Hematopoietic multipotent progenitor cell treated with erythropoietin and hydrocortisone succinate and interleukin-3 and kit ligand, for 15 days (in vitro differentiated cells): ENCODE results near the gene AKR1C4.
"Not testable (repeated sequence)": the region's sequence is repeated elsewhere in the genome, so short reads cannot be mapped to it uniquely, and the experiment has no call there.

ENCODE experiments used
- DNase-seq: peaks from one replicate; pipeline ENCODE4 v3.0.0-alpha.2; 2015; ENCODE audit warnings: low spot score

The AKR1C4 gene

GRCh38 chr10:5196702-5197113 lies at the start of gene AKR1C4:
AKR1C4 (plus strand) TSS chr10:5196837; CDS start chr10:5196868, 31 bp downstream.
- DNase-seq: no peak

- no peak for DNase-seq
Observed at GRCh38 chr10:5146920-5147254, 49.8 kb upstream of the AKR1C4 start.

DNA sequence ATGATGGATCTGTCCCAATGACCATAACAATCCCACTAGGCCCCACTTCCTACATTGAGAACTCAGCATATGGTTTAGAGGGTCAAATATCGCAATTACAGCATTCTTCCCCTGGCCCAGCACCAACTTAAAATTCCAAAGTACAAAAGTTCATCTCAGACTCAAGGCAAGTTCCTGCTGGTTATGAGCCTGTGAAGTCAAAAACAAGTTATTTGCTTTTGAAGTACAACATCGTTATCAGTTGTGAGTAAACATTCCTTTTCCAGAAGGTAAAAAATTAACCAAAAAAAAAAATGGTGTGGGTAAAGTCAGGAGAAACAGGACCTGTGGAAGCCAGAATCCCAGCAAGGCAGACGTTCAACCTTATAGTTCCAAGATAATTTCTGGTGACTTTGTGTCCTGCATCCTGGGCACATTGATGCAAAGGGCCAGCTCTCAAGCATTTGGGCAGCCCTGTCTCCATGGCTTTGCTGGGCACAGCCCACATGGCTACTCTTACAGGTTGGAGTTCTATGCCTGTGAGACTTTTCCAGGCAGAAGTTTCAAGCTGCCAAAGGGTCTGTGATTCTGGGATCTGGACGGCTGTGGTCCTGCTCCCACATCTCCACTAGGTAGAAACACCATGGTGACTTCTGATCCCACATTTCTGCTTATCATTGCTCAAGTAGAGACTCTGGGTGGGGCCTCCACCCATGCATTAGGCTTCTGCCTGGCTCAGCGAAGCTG lies 49.2 kb upstream of the AKR1C4 start:
- DNase-seq: no peak

DNA sequence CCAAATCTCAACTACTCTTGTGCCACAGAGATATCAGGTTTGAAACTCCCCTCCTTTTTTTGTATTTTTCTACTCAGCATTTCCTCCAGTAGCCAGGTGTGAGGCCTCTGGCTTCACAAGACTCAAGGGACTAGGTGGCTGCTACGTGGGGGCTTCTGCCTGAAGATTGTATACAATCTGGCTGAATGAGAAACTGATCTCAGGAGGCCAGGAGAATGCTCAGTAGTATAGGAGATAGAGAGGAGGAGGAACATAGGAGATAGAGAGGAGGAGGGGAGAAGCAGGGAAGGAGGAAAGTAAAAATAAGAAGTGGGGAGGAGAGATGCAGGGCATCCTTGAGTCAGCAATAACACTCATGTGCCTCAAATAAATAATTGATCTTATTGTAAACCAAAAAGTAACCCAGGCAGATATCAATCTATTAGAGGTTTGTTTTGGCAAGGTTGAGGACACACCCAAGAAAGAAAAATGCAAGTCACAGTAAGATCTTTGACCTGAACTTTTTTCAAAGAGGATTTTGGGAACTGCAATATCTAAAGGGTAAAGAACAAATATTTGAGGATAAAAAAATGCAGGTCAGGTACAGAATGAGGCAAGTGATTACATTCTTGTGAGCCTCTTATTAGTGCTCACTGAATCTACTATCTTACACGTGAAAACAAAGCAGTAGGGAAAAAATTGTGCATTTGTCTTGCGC lies 48.5 kb upstream of the AKR1C4 start:
- DNase-seq: no peak

DNA sequence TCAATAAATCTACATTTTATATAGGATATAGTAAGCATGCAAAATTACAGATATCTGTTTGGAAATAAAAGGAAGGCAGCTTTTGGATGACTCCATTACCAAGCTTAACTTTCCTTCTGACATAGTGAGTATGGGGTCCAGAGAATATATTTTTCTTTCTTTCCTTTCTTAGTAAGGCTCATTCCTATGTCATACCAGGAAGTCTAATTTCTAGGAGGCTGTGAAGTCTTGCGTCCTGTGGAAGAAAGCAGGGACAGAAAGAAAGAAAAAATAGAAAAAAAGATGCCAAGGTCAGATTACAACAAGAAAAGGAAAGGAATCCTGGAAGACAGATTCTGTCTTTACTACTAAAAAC lies 48.0 kb upstream of the AKR1C4 start:
- DNase-seq: no peak

- DNase-seq: no peak
Observed at GRCh38 chr10:5151076-5151475, 45.6 kb upstream of the AKR1C4 start.

DNA sequence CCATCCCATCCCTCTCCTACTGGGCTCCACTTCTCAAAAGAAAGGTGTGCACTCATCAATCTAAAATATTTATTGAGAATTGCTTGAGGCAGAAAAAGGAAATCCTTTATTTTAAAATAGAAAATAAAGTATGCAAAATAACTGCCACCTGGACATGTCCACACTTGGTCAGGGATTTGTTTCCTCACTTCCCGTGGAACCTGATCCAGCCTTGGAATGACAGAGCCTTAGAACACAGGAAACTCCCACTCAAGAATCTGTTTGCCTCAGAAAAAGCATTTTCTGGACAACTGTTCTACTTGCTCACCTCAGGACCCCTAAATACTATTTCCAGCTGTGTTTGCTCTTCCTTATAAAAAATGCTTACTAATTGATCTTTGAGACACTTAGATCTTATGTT lies 40.7 kb upstream of the AKR1C4 start:
- no peak for DNase-seq

DNA sequence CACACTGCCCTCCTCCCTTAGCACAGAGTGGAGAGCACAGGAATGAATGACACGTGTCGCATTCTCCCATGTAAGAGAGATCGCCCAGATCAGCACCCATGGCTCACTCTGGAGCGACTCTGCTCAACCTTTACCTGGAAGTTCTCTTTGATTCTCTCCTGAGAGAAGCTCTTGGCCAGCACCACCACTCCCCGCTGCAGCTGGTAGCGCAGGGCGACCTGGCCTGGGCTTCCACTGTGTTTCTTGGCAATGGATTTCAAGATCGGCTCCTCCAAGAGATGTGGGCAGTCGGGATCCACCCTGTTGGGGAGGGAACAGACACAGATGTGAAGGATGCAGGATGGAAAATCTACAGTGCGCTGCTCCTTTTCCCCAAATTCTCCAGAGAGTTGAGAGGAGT lies 39.1 kb upstream of the AKR1C4 start:
- DNase-seq: no peak

- DNase-seq: no peak
Observed at GRCh38 chr10:5159126-5159525, 37.5 kb upstream of the AKR1C4 start.

- DNase-seq: no peak
Observed at GRCh38 chr10:5163487-5163886, 33.1 kb upstream of the AKR1C4 start.

DNA sequence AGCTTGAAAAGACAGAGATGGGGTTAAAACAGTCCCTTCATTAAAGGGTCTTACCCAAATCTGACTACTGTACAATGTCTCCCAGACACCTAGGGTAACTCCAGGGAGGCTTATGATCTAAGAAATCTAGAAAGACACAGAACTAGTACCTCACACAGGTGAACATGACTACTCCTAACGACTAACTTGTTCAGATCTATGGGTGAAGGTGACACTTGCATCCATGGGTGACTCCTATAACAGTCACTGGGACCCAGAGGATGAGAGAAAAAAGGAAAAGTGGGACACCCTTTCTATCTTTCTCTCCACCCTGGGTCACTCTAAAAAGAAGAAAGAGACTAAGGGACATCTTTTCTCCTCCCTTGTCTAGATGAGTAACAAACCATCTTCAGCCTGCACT lies 30.9 kb upstream of the AKR1C4 start:
- DNase-seq: no peak

DNA sequence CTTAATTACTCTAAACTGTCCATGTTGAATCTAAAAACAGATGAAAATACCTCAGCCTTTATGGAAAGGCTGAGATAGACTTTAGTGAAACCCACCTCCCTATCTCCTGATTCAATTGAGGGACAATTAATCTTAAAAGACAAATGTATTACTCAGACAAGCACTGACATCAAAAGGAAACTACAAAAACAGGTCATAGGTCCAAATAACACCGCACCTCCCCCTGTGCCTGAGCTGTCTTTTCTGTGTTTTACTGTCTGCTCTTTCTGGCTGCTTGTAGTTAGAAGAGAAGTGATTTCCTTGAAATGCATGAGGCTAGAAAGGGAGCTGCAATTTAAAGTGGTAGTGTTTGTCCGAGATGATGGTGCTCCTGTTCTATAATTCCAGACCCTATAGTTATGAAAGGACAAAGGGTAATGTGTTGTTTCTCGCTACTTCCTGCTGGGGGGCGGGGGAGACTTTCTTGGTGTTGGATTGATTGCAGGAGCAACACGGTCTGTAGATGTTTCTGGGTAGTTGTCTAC lies 27.7 kb upstream of the AKR1C4 start:
- DNase-seq: no peak

DNA sequence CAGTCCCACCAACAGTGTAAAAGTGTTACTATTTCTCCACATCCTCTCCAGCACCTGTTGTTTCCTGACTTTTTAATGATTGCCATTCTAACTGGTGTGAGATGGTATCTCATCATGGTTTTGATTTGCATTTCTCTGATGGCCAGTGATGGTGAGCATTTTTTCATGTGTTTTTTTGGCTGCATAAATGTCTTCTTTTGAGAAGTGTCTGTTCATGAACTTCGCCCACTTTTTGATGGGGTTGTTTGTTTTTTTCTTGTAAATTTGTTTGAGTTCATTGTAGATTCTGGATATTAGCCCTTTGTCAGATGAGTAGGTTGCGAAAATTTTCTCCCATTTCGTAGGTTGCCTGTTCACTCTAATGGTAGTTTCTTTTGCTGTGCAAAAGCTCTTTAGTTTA lies 21.1 kb upstream of the AKR1C4 start:
- not testable (repeated sequence) for DNase-seq

GRCh38 chr10:5180503-5180902 lies 16.1 kb upstream of the AKR1C4 start:
- not testable (repeated sequence) for DNase-seq

GRCh38 chr10:5183923-5184322 lies 12.7 kb upstream of the AKR1C4 start:
- no peak for DNase-seq

DNA sequence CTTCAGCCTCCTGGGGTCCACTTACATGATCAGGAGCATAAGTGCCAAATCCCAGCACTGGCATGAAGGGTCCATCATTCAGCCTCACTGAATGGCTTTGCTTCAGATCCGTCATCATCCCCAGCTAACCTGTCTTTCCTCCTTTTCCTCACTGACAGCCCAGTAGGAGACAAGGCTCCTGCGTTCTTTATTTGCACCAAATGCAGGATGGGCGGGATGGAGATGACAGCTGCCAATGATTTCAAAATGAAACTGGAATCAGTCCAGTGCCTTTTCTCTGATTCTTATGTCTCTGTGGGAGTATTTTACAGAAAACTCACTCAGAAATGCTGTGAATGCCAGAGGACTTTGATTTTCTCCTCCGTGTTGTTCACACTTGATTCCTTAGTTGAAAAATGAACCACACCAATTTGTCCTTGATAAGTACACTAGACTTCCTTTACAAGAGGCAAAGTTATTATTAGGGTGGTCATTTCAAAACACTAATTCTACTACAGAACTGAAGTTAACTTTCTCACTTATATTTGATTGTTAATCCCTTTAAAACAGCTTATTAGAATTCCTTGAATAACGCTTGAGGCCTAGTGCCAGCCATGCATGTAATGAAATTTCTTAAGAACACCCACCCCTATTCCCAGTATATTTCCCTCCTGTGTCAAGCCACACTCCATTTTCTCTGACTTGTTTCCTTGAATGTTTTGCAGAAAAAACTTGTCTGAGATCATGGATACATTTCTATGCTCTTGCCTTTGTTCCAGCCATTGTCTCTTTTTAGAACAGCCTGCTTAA lies 11.5 kb upstream of the AKR1C4 start, which contains the start of gene AKR1C8:
TSS of gene AKR1C8 (minus strand) at position 164 of the 789 bp plus-strand sequence. CDS start at position 118, 46 bp downstream.
- no peak for DNase-seq

GRCh38 chr10:5187867-5188266 lies 8.8 kb upstream of the AKR1C4 start:
- no peak for DNase-seq

GRCh38 chr10:5188358-5188757 lies 8.3 kb upstream of the AKR1C4 start:
- DNase-seq: no peak

GRCh38 chr10:5194431-5194830 lies 2.2 kb upstream of the AKR1C4 start:
- no peak for DNase-seq

DNA sequence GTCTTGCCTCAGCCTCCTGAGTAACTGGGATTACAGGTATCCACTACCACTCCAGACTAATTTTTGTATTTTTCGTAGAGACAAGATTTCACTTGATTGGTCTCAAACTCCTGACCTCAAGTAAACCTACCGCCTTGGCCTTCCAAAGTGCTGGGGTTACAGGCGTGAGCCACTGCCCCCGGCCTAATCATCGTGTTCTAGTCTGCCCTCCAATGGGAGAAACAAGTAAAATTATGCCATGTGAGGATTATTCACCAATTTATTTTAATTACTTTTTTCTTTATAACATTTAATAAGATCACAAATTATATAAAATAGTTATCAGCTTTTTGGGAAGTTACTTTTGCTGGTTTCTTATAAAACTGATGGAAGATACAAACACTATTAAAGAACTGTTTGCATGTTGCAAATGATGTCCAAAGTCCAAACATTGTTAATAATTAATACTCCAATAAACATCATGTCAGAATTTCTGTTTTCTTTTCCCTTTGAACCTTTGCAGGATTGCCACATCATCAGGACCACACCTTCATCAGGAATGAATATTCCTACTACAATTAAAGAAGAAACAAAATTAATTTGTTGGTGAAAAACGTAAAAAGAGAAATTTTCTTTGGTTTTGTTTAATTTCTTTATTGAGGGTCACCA lies 786 bp upstream of the AKR1C4 start:
- no peak for DNase-seq

DNA sequence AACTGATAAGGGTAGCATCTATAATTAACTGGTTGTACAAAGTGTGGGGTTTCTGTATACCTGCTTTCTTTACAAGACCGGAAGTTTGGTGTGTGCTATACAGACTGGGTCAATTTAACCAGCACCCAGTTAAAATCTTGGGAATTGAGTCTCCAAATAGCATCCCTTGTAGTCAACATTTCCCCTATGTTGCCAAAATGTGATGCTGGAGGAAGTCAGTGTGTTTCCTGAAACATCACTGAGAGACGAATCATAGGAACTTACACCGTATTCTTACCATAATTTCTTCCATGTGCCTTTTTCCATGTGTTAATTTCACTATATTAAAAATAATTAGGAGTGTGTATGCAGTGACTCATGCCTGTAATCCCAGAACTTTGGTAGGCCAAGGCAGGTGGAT lies 1.7 kb downstream of the AKR1C4 start:
- no peak for DNase-seq

DNA sequence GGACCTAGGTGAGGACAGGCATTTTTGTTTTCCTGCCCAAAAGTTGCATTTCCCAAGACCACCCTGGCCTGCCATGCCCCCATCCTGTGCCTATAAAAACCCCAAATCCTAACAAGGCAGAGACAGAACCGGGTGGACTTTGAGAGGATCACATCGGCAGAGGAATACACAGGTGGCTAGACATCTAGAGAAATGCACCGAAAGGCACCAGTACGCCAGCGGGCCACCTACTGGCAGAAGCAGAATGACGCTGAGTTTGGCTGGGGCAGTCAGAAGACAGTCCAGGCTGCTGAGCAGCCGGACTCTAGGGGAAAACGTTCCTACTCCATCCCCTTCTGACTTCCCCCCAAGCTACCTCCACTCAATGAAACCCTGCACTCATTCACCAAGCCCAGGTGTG lies 2.8 kb downstream of the AKR1C4 start:
- no peak for DNase-seq
